Panc1 (cell line): ENCODE measurements around the gene INSIG2. TPM values are rescaled to one million over a fixed set of nuclear protein-coding genes. Genes with fewer than 3 reads are reported as not detected.
"Not testable (repeated sequence)": the region's sequence is repeated elsewhere in the genome, so short reads cannot be mapped to it uniquely, and the experiment has no call there.

Experiments
- ATAC-seq: fragments of 200-7000 bp; cut with Tn5 transposase; 2 replicates; pipeline ENCODE4 v1.9.1; 2020; ENCODE audit warnings: mild to moderate bottlenecking, moderate library complexity
- BruUV-seq: library from RNA; stranded (reverse); fragments of 400-500 nt; replicated peaks from 2 replicates; lab custom pipeline; 2021; lab: Mats Ljungman, UMichigan
- CTCF ChIA-PET: fragments of 300-600 bp; sonication (Branson Sonifier 250); formaldehyde crosslinking; loops from one replicate; lab custom pipeline; 2022; ENCODE audit warnings: antibody characterized with exemption; lab: Charles Lee
- POLR2A ChIA-PET: fragments of 300-600 bp; sonication (Branson Sonifier 250); formaldehyde crosslinking; loops from one replicate; lab custom pipeline; 2022; ENCODE audit warnings: antibody characterized with exemption; lab: Charles Lee
- DNase-seq: peaks from one replicate; pipeline ENCODE4 v3.0.0-alpha.2; 2010; ENCODE audit warnings: low read depth, low spot score
- H3K27ac ChIP-seq: 2 replicates; pipeline ENCODE4 v1.5.1; 2011; ENCODE audit warnings: mild to moderate bottlenecking, low read length, inconsistent platforms
- H3K27me3 ChIP-seq: fragments of 200-500 bp; sonication (Bioruptor generic); 2 replicates; pipeline ENCODE4 v1.6.0; 2014; ENCODE audit warnings: low read length, inconsistent platforms; ENCODE audit not compliant: control insufficient read depth, insufficient read depth
- H3K36me3 ChIP-seq: fragments of 200-500 bp; sonication (Bioruptor generic); 2 replicates; pipeline ENCODE4 v1.5.1; 2014; ENCODE audit warnings: inconsistent platforms, mild to moderate bottlenecking, low read length, moderate library complexity; ENCODE audit not compliant: control insufficient read depth, insufficient read depth
- H3K4me1 ChIP-seq: 2 replicates; pipeline ENCODE4 v1.5.1; 2011; ENCODE audit warnings: inconsistent platforms, mild to moderate bottlenecking, low read length, moderate library complexity; ENCODE audit not compliant: control insufficient read depth, insufficient read depth
- H3K4me3 ChIP-seq, 2 experiments: 2 replicates each; pipeline ENCODE4 v1.5.1; 2011 to 2012; ENCODE audit warnings: low read depth in 2 of 2, low read length in 2 of 2, mild to moderate bottlenecking in 2 of 2, inconsistent platforms in 1 of 2, moderate library complexity in 1 of 2
- H3K9me3 ChIP-seq: fragments of 200-500 bp; sonication (Bioruptor generic); 2 replicates; pipeline ENCODE4 v1.5.1; 2014; ENCODE audit warnings: low read depth, mild to moderate bottlenecking, inconsistent platforms, low read length, moderate library complexity; ENCODE audit not compliant: control insufficient read depth, insufficient read depth
- CTCF ChIP-seq: fragments of 450-650 bp; IDR thresholded peaks from 2 replicates; pipeline ENCODE4 v1.5.1; 2017; ENCODE audit warnings: mild to moderate bottlenecking
- POLR2AphosphoS5 ChIP-seq: IDR thresholded peaks from 2 replicates; pipeline ENCODE4 v1.6.1; 2012; ENCODE audit warnings: mild to moderate bottlenecking, low read depth, low read length, moderate library complexity
- REST ChIP-seq, 2 experiments: IDR thresholded peaks; 2 replicates each; pipeline ENCODE4 v1.6.1; 2011 to 2012; ENCODE audit warnings: low read depth in 2 of 2, control low read depth in 1 of 2, low read length in 1 of 2, mild to moderate bottlenecking in 1 of 2, moderate library complexity in 1 of 2; ENCODE audit not compliant: insufficient read depth in 1 of 2
- SIN3A ChIP-seq: IDR thresholded peaks from 2 replicates; pipeline ENCODE4 v1.6.1; 2012; ENCODE audit warnings: low read depth, mild to moderate bottlenecking, low read length, moderate library complexity, borderline replicate concordance; ENCODE audit not compliant: insufficient read depth
- TCF7L2 ChIP-seq: IDR thresholded peaks from 2 replicates; pipeline ENCODE4 v1.6.1; 2011; ENCODE audit warnings: mild to moderate bottlenecking, low read depth, low read length, inconsistent platforms
- in situ Hi-C: cut with HindIII; loops from 2 replicates; pipeline ENCODE4 v1.10.0; 2016; ENCODE audit warnings: low sequenced_read_pairs, low pct_unique_long_range_greater_than_20kb
- intact Hi-C: fragments of 100-400 bp; cut with micrococcal nuclease; formaldehyde crosslinking; loops from one replicate; pipeline ENCODE4 v1.10.0; 2022; ENCODE audit not compliant: unreplicated experiment
- total RNA-seq: library from RNA; stranded (reverse); gene quantifications from one replicate; pipeline ENCODE4 v1.2.1, GENCODE V29; 2021; ENCODE audit not compliant: unreplicated experiment

The INSIG2 gene
- total RNA-seq, 1 experiment from 2014 or later: 9.9 TPM

- Histone ChIP-seq H3K36me3 (no peaks in the 10 kb centered on the region; the same call in 1 of the 2 replicates), H3K9me3 (no peaks in the 10 kb centered on the region), H3K27me3 (peaks cover 3% of the 10 kb centered on the region; the same call in 1 of the 2 replicates), H3K27ac (no peak overlapping the region), H3K4me1 (peaks cover 4% of the 10 kb centered on the region; the same call in 1 of the 2 replicates), H3K4me3 (no peak overlapping the region)
- no TSS peak for BruUV-seq
- ChIA-PET CTCF (no interaction called here), POLR2A (no interaction called here)
- ATAC-seq (no peak), DNase-seq (no peak)
- TF ChIP-seq REST (IDR thresholded peaks at IDR 0.05; ENCODE audit: insufficient read depth in 1 of 2, low read depth in 2 of 2, low read length in 1 of 2): no peak
- intact Hi-C loops: no loop called here
- in situ Hi-C loops: no loop called here
Measured at GRCh38 chr2:118091140-118091478, 2.8 kb downstream of the INSIG2 start.

GRCh38 chr2:118091631-118092030, 3.4 kb downstream of the INSIG2 start:
- Histone ChIP-seq H3K36me3 (no peaks in the 10 kb centered on the region; the same call in 1 of the 2 replicates), H3K27me3 (no peaks in the 10 kb centered on the region), H3K4me1 (peaks cover 4% of the 10 kb centered on the region; the same call in 1 of the 2 replicates), H3K4me3 (no peak overlapping the region), H3K9me3 (no peaks in the 10 kb centered on the region), H3K27ac (no peak overlapping the region)
- in situ Hi-C loops (no loop called here), intact Hi-C loops (no loop called here)
- DNase-seq: no peak
- BruUV-seq: no TSS peak
- POLR2A ChIA-PET: no interaction called here
- TF ChIP-seq CTCF: no peak
- no peak for TF ChIP-seq TCF7L2
- TF ChIP-seq POLR2AphosphoS5: no peak
- TF ChIP-seq SIN3A: no peak
- no peak for TF ChIP-seq REST (IDR thresholded peaks at IDR 0.05; ENCODE audit: insufficient read depth in 1 of 2, low read depth in 2 of 2, low read length in 1 of 2)
- ATAC-seq: no peak
- CTCF ChIA-PET: no interaction called here

GRCh38 chr2:118094102-118094501, 5.8 kb downstream of the INSIG2 start:
- ATAC-seq, CTCF ChIA-PET, in situ Hi-C loops: not testable (repeated sequence)

More at GRCh38 chr2:118094102-118094501, 5.8 kb downstream of the INSIG2 start:
- intact Hi-C loops, H3K4me1 ChIP-seq, H3K4me3 ChIP-seq, BruUV-seq, H3K27me3 ChIP-seq, H3K9me3 ChIP-seq, POLR2A ChIA-PET, DNase-seq, H3K36me3 ChIP-seq, H3K27ac ChIP-seq: not testable (repeated sequence)
